ENCODE results near the gene ANGPTL2.

GRCh38 chr9:127097683-127098082 lies 24.8 kb downstream of the ANGPTL2 start:
- TF ChIP-seq, protein P1, sequence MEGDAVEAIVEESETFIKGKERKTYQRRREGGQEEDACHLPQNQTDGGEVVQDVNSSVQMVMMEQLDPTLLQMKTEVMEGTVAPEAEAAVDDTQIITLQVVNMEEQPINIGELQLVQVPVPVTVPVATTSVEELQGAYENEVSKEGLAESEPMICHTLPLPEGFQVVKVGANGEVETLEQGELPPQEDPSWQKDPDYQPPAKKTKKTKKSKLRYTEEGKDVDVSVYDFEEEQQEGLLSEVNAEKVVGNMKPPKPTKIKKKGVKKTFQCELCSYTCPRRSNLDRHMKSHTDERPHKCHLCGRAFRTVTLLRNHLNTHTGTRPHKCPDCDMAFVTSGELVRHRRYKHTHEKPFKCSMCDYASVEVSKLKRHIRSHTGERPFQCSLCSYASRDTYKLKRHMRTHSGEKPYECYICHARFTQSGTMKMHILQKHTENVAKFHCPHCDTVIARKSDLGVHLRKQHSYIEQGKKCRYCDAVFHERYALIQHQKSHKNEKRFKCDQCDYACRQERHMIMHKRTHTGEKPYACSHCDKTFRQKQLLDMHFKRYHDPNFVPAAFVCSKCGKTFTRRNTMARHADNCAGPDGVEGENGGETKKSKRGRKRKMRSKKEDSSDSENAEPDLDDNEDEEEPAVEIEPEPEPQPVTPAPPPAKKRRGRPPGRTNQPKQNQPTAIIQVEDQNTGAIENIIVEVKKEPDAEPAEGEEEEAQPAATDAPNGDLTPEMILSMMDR (IDR thresholded peaks at IDR 0.05): no peak
- no peak for TF ChIP-seq POLR2AphosphoS5 (IDR thresholded peaks at IDR 0.05)

Measured in esophagus muscularis mucosa (tissue), 3 donors.